ENCODE results near the gene CAPRIN2.

GRCh38 chr12:30796891-30797371, 42.2 kb upstream of the CAPRIN2 start:
- TF ChIP-seq CTCF (IDR thresholded peaks at IDR 0.05) (no peak), POLR2A (IDR thresholded peaks at IDR 0.05) (no peak)

All from ovary (tissue), 3 donors.